HEK293 (cell line): ENCODE results near the gene LRP5.
A peak's percentile ranks its signal among the peaks of the same experiment; 100 is the strongest.

ENCODE experiments used
- CTCF ChIA-PET: fragments of 350-600 bp; formaldehyde crosslinking; extraction: SDS; loops from one replicate; lab custom pipeline; 2021; ENCODE audit warnings: antibody characterized with exemption; lab: Yijun Ruan, JAX
- POLR2A ChIA-PET: fragments of 300-600 bp; formaldehyde crosslinking; extraction: SDS; loops from one replicate; lab custom pipeline; 2020; ENCODE audit warnings: antibody characterized with exemption, inconsistent platforms; lab: Yijun Ruan, JAX
- H3K27ac ChIP-seq: fragments of 200-500 bp; sonication (Bioruptor generic); 2 replicates; pipeline ENCODE4 v1.5.1; 2014; ENCODE audit warnings: low read depth, low read length, control low read depth, inconsistent platforms; ENCODE audit errors: extremely low read depth
- H3K36me3 ChIP-seq, 2 experiments: fragments of 200-500 bp in 1 of 2; sonication (Bioruptor generic) in 1 of 2; 1 replicate in 1 of 2; 2 replicates in 1 of 2; pipeline ENCODE4 v1.5.1; 2014 to 2017; ENCODE audit warnings: inconsistent platforms in 2 of 2, low read length in 2 of 2; ENCODE audit not compliant: control insufficient read depth in 2 of 2, insufficient read depth in 1 of 2
- H3K4me1 ChIP-seq: fragments of 200-500 bp; sonication (Bioruptor generic); 2 replicates; pipeline ENCODE4 v1.5.1; 2014; ENCODE audit warnings: mild to moderate bottlenecking, low read length, inconsistent platforms; ENCODE audit not compliant: control insufficient read depth, insufficient read depth
- H3K4me3 ChIP-seq: 2 replicates; pipeline ENCODE4 v1.5.1; 2011; ENCODE audit warnings: low read depth, mild to moderate bottlenecking, control low read depth, low read length, moderate library complexity
- H3K9me3 ChIP-seq: fragments of 200-500 bp; sonication (Bioruptor generic); 2 replicates; pipeline ENCODE4 v1.5.1; 2014; ENCODE audit warnings: low read depth, low read length, inconsistent platforms; ENCODE audit not compliant: control insufficient read depth, insufficient read depth
- KLF1 ChIP-seq: fragments of 450-650 bp; formaldehyde crosslinking; IDR thresholded peaks from 2 replicates; pipeline ENCODE4 v1.5.1; 2016; ENCODE audit warnings: missing biosample characterization, missing genetic modification characterization
- KLF9 ChIP-seq: fragments of 450-650 bp; formaldehyde crosslinking; IDR thresholded peaks from 2 replicates; pipeline ENCODE4 v1.5.1; 2016; ENCODE audit warnings: missing biosample characterization, missing genetic modification characterization, low read depth
- REPIN1 ChIP-seq: fragments of 450-650 bp; formaldehyde crosslinking; IDR thresholded peaks from 2 replicates; pipeline ENCODE4 v1.5.1; 2017; ENCODE audit warnings: missing biosample characterization, missing genetic modification characterization, low read depth
- WT1 ChIP-seq: fragments of 450-650 bp; formaldehyde crosslinking; IDR thresholded peaks from 2 replicates; pipeline ENCODE4 v1.5.1; 2016; ENCODE audit warnings: missing biosample characterization, missing genetic modification characterization
- ZBTB44 ChIP-seq: fragments of 450-650 bp; IDR thresholded peaks from 2 replicates; pipeline ENCODE4 v1.5.1; 2018; ENCODE audit warnings: missing biosample characterization, mild to moderate bottlenecking, missing genetic modification characterization
- ZBTB6 ChIP-seq: fragments of 450-650 bp; formaldehyde crosslinking; IDR thresholded peaks from 2 replicates; pipeline ENCODE4 v1.5.1; 2017; ENCODE audit warnings: missing biosample characterization, missing genetic modification characterization
- ZFP69B ChIP-seq: fragments of 450-650 bp; formaldehyde crosslinking; IDR thresholded peaks from 2 replicates; pipeline ENCODE4 v1.5.1; 2016; ENCODE audit warnings: missing biosample characterization, missing genetic modification characterization
- ZIC2 ChIP-seq: fragments of 450-650 bp; formaldehyde crosslinking; IDR thresholded peaks from 2 replicates; pipeline ENCODE4 v1.5.1; 2016; ENCODE audit warnings: missing biosample characterization, missing genetic modification characterization
- ZNF16 ChIP-seq: fragments of 450-650 bp; formaldehyde crosslinking; IDR thresholded peaks from 2 replicates; pipeline ENCODE4 v1.5.1; 2016; ENCODE audit warnings: low read depth, missing biosample characterization, missing genetic modification characterization
- ZNF214 ChIP-seq: fragments of 450-650 bp; formaldehyde crosslinking; IDR thresholded peaks from 2 replicates; pipeline ENCODE4 v1.5.1; 2017; ENCODE audit warnings: missing biosample characterization, mild to moderate bottlenecking, missing genetic modification characterization, borderline replicate concordance
- ZNF248 ChIP-seq: fragments of 450-650 bp; formaldehyde crosslinking; IDR thresholded peaks from 2 replicates; pipeline ENCODE4 v1.5.1; 2017; ENCODE audit warnings: missing biosample characterization, missing genetic modification characterization
- ZNF292 ChIP-seq: fragments of 450-650 bp; formaldehyde crosslinking; IDR thresholded peaks from 2 replicates; pipeline ENCODE4 v1.5.1; 2016; ENCODE audit warnings: low read depth, missing biosample characterization, missing genetic modification characterization, borderline replicate concordance
- ZNF473 ChIP-seq: fragments of 450-650 bp; formaldehyde crosslinking; IDR thresholded peaks from 2 replicates; pipeline ENCODE4 v1.5.1; 2017; ENCODE audit warnings: missing biosample characterization, missing genetic modification characterization
- ZNF621 ChIP-seq: fragments of 450-650 bp; formaldehyde crosslinking; IDR thresholded peaks from 2 replicates; pipeline ENCODE4 v1.5.1; 2017; ENCODE audit warnings: missing biosample characterization, missing genetic modification characterization
- ZNF645 ChIP-seq: fragments of 450-650 bp; formaldehyde crosslinking; IDR thresholded peaks from 2 replicates; pipeline ENCODE4; 2016; ENCODE audit warnings: missing biosample characterization, missing genetic modification characterization
- ZNF658 ChIP-seq: fragments of 450-650 bp; formaldehyde crosslinking; IDR thresholded peaks from 2 replicates; pipeline ENCODE4; 2016; ENCODE audit warnings: missing biosample characterization, missing genetic modification characterization
- TF ChIP-seq, protein P1 (sequence below): fragments of 450-650 bp; formaldehyde crosslinking; IDR thresholded peaks from 2 replicates; pipeline ENCODE4 v1.5.1; 2017; ENCODE audit warnings: missing biosample characterization, missing genetic modification characterization
- TF ChIP-seq, protein P2 (sequence below): fragments of 450-650 bp; formaldehyde crosslinking; IDR thresholded peaks from 2 replicates; pipeline ENCODE4 v1.5.1; 2016; ENCODE audit warnings: missing biosample characterization, missing genetic modification characterization

Gene LRP5

GRCh38 chr11:68325907-68326220, 13.5 kb downstream of the LRP5 start:
- no peak overlapping the region for H3K4me3 ChIP-seq
- TF ChIP-seq ZIC2 (no peak), ZNF248 (tag by site-specific recombination) (no peak), REPIN1 (no peak), ZNF473 (tag by site-specific recombination) (no peak), ZNF214 (tag by site-specific recombination) (no peak)
- TF ChIP-seq, protein P1, sequence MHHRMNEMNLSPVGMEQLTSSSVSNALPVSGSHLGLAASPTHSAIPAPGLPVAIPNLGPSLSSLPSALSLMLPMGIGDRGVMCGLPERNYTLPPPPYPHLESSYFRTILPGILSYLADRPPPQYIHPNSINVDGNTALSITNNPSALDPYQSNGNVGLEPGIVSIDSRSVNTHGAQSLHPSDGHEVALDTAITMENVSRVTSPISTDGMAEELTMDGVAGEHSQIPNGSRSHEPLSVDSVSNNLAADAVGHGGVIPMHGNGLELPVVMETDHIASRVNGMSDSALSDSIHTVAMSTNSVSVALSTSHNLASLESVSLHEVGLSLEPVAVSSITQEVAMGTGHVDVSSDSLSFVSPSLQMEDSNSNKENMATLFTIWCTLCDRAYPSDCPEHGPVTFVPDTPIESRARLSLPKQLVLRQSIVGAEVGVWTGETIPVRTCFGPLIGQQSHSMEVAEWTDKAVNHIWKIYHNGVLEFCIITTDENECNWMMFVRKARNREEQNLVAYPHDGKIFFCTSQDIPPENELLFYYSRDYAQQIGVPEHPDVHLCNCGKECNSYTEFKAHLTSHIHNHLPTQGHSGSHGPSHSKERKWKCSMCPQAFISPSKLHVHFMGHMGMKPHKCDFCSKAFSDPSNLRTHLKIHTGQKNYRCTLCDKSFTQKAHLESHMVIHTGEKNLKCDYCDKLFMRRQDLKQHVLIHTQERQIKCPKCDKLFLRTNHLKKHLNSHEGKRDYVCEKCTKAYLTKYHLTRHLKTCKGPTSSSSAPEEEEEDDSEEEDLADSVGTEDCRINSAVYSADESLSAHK (tag by site-specific recombination) = no peak
- no peaks in the 10 kb centered on the region for H3K9me3 ChIP-seq
- no peak overlapping the region for H3K27ac ChIP-seq
- H3K36me3 ChIP-seq = no peaks in the 10 kb centered on the region
- CTCF ChIA-PET = interaction anchor here (1.0 kb wide), 1 partner anchor 16 kb away, joined by 3 read pairs; no protein-coding TSS in a partner anchor
- H3K4me1 ChIP-seq = no peaks in the 10 kb centered on the region
- POLR2A ChIA-PET = no interaction called here

GRCh38 chr11:68326334-68327215, 14.2 kb downstream of the LRP5 start:
- no peaks in the 10 kb centered on the region for H3K4me1 ChIP-seq
- POLR2A ChIA-PET = no interaction called here

DNA sequence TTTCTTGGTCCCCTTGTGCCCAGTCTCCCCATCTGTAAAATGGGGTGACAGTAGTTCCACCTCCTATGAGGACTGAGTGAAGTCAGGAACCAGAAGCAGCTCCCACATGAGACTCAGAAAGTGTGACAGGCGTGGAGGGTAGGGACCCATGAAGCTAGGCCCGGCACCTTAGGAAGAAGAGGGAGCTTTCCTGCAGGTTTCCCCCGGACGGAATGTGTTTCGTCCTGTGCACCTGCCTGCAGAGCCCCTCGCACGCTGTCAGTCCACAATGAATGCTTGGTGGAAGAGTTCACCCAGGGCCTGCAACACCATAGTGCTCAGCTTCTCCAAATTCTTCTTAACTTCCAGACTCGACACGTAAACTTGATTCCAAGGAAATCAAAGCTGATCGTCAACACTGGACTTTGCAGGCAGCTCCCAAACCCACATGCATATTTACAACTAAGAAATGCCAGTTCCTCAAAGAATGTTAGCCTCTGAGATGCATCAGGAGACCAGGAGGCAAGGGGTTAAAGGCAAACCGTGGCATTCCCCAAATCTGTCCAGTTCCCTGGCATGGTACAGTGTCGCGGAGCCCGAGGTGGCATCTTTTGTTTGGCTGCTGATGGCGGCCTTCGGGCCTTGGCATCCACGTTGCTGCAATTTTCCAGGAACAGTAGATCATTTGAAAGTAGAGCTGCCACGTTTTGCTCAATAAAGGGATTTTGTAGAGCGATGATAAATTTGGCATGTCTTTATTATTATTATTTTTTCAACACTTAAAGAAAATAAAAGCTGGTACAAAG, 15.4 kb downstream of the LRP5 start:
- TF ChIP-seq ZNF658 (tag by site-specific recombination) (no peak), ZNF292 (tag by site-specific recombination) (no peak), ZBTB6 (tag by site-specific recombination) (no peak), ZFP69B (no peak), ZNF621 (no peak), ZNF473 (tag by site-specific recombination) (no peak), KLF9 (tag by site-specific recombination) (no peak), ZBTB44 (tag by site-specific recombination) (no peak), ZNF214 (tag by site-specific recombination) (no peak), KLF1 (tag by site-specific recombination) (no peak)
- TF ChIP-seq, protein P2, sequence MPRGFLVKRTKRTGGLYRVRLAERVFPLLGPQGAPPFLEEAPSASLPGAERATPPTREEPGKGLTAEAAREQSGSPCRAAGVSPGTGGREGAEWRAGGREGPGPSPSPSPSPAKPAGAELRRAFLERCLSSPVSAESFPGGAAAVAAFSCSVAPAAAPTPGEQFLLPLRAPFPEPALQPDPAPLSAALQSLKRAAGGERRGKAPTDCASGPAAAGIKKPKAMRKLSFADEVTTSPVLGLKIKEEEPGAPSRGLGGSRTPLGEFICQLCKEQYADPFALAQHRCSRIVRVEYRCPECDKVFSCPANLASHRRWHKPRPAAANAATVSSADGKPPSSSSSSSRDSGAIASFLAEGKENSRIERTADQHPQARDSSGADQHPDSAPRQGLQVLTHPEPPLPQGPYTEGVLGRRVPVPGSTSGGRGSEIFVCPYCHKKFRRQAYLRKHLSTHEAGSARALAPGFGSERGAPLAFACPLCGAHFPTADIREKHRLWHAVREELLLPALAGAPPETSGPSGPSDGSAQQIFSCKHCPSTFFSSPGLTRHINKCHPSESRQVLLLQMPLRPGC (tag by site-specific recombination) = no peak
- Histone ChIP-seq H3K27ac (no peak overlapping the region), H3K4me3 (no peak overlapping the region), H3K36me3 (no peaks in the 10 kb centered on the region), H3K4me1 (no peaks in the 10 kb centered on the region), H3K9me3 (no peaks in the 10 kb centered on the region)
- POLR2A ChIA-PET = no interaction called here
- CTCF ChIA-PET = interaction anchor here (0.5 to 1.1 kb wide), 5 partner anchors 8 to 119 kb away, joined by 3 to 5 read pairs (median 3); no protein-coding TSS in a partner anchor

More at GRCh38 chr11:68326334-68327215, 14.2 kb downstream of the LRP5 start:
- Histone ChIP-seq H3K27ac (no peak overlapping the region), H3K9me3 (no peaks in the 10 kb centered on the region), H3K36me3 (no peaks in the 10 kb centered on the region), H3K4me3 (no peak overlapping the region)
- no peak for TF ChIP-seq ZNF645 (tag by site-specific recombination)
- no peak for TF ChIP-seq WT1 (tag by site-specific recombination)
- TF ChIP-seq ZNF16 (tag by site-specific recombination) = 0 out of 2 replicates have a peak, but pooled peaks have one; percentile 30
- CTCF ChIA-PET = interaction anchor here (0.9 kb wide), 1 partner anchor 9 kb away, joined by 3 read pairs; no protein-coding TSS in a partner anchor
